ENCODE data around the gene UBE2G1.
"Not testable (repeated sequence)": the region's sequence is repeated elsewhere in the genome, so short reads cannot be mapped to it uniquely, and the experiment has no call there.

UBE2G1 gene

DNA sequence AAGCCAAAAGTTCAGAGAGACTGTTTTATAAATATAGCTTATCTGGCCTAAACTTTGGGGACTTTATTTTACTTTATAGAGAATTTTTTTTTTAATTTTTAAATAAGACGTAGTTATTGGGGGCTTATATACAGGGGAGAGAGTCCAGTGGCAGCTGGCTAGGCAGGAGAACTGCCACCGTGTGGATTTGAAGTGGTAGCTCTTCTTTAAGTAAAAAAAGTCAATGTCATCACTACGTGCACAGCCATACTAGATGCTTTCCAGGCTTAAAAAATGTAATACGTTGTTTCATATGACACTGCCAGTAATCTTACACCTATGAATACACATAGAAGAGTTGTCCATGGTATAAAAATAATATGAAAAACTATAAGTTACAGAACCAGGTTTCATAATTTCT is 70.8 kb downstream of the UBE2G1 start:
- DNase-seq, result no peak

DNA sequence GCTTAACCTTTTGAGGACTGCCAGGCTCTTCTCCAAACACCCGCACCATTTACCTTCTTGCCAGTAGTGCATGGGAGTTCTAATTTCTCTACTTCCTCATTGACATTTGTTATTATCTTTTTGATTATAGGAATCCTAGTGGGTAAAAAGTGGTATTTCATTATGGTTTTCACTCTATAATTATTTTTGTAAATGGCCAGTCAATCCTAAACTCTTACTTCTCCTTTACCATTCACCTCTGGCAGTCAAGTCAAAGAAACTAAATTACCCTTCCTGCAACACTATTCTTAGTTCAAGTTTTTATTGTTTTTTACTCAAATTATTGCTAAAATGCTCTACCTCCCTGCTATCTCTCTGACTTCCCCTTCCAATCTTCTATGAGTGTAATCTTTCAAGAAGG is 72.9 kb downstream of the UBE2G1 start:
- DNase-seq, result no peak

DNA sequence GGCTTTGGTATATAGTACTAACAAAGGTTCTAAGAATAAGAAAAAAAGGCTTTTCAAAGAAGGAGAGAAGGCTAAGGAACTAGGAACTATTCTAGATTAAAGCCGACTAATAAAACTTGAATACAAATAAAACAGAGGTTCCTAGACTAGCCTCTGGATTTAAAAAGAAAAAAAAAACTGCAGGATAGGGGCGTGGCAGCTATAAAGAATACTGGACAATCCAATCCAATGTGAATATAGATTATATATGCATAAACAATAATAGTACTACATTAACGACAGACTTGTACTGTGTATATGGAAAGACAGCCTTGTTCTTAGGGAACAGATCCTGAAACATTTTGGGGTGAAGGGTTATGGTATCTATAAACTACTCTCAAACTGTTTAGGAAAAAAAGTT is 78.8 kb downstream of the UBE2G1 start:
- DNase-seq, result no peak

DNA sequence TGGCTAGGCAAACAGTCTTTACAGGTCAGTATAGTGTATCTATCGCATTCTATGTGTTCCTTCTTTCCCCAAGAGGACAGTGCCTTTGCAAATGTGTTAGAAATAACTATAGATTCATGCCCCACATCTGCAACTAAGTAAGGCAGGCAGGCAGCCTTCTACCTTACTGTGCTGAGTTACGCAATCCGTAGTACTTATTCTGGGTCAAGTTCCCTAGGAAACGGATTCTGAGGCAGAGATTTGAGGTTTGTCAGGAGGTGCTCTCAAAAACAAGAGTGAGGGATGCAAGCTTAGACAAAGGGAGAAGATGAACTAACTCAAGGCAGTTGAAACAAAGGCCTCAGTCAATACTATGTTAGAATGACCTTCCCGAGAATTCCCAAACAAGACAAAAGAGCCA is 90.0 kb downstream of the UBE2G1 start:
- peak; percentile 9 for DNase-seq

DNA sequence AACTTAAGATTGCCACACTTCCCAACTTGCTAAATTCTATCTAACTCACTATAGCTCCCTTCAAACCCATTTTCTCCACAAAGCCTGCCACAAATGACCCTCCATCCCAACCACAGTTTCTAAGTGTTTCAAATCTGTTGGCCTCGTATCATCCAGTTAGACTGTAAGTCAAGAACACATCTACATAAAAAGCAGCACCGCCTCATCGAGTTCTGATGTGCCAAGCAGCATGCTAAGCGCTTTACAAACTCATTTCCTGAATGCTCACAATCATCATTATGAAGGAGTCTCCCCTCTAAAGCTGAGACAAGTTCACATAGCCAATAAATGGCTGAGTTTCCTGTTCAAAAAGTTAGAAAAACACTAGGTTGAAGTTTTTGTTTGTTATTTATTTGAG is 93.5 kb downstream of the UBE2G1 start:
- DNase-seq, result no peak

DNA sequence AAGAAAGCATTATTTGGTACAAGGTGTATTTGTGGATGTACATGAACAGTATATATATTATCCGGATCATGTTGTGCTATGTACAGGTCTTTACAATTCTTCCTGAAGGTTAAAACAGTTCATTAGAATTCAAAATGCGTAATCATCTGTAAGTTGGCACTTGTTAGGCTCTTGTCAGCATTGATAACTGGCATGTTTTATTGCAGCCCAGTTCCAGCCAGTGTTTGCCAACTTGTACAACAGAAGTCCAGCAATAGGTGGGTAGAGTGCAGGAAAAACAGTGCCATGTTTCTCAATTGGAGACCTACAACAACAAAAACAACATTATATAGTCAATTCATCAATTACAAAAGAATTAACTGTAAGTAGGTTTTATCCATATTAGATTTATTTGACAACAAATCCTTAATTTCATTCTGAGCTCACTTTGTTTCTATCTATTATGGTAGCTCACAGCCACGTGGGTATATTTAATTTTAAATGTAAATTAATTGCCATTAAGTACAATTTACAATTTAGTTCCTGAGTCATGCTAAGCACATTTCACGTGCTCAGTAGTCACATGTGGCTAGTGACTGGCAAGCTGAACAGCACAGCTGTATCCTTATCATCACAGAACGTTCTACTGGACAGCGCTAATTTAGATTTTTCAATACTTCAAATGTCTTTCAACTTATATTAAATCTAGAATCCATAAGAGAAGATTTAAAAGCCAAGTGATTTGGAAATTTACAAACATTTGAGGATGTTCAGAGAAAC is 94.1 kb downstream of the UBE2G1 start:
- no peak for DNase-seq

DNA sequence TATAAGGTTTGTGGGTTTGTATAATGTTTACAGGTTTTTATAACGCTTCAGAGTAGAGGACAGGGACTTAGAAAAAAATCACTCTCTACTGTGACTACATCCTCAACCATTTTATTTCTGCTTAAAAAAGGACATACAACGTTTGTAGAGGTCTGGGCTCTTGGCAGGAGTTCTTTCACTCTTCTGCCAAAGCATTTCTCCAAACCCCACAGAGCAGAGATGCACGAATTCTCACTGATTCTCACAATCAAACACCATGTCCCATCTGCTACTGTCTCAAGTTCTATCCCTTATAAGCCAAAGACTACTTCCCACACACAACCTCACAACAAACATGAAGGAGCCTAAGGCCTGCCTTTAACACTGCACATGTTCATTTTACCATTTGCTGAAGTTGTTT is 95.7 kb downstream of the UBE2G1 start:
- no peak for DNase-seq

DNA sequence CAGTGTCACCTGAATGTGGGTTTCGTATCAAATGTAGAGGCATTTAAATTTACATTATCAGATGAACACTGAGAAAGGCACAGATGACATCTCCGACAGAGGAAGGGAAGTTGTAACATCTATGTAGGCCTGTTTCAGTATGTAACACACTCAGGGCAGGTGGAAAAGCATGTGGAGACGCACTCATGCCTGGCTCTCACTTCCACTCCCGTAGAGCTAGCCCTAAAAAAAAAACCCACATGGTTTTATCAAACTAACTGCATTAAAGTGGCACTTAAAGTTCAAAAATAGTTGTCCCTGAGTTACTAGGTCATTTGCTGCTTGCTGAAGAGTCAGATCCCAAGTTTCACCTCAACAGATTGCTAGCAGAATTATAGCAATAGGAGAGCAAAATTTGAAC is 96.6 kb downstream of the UBE2G1 start:
- no peak for DNase-seq

DNA sequence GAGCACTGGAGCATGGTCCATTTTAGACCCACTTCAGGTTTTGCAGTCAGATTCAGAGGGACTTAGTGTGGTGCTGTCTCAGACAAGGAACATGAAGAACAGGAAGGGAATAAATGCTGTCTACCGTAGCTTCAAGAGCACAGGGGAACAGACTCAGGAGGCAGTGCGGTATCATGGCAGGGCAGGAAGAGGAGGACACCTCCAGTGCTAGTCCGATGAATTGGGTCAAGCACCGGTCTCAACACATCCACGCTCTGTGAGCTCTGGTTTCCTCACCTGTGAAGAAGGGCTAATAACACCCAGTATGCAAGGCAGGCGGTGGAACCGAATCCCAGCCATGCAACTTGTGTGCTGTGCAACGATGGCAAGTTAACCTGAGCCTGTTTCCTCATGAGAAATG is 99.1 kb downstream of the UBE2G1 start:
- DNase-seq, result no peak

DNA sequence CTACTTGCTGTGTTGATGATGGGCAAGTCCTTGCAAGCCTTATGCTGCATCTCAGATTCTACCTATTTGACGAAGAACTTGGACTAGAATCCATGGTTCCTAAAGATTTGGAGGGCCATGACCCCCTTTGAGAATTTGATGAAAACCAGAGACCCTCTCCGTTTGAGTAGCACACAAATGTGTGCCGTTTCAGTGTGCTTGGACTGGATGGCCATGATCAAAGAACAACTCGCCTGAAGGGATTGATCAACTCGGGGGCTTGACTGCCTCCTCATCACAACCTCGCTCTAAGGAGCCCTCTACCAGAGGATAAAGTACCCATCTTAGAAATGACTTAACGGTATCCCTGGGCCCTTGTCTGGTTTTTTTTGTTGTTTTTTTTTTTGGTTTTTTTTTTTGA is 99.9 kb downstream of the UBE2G1 start:
- no peak for DNase-seq

DNA sequence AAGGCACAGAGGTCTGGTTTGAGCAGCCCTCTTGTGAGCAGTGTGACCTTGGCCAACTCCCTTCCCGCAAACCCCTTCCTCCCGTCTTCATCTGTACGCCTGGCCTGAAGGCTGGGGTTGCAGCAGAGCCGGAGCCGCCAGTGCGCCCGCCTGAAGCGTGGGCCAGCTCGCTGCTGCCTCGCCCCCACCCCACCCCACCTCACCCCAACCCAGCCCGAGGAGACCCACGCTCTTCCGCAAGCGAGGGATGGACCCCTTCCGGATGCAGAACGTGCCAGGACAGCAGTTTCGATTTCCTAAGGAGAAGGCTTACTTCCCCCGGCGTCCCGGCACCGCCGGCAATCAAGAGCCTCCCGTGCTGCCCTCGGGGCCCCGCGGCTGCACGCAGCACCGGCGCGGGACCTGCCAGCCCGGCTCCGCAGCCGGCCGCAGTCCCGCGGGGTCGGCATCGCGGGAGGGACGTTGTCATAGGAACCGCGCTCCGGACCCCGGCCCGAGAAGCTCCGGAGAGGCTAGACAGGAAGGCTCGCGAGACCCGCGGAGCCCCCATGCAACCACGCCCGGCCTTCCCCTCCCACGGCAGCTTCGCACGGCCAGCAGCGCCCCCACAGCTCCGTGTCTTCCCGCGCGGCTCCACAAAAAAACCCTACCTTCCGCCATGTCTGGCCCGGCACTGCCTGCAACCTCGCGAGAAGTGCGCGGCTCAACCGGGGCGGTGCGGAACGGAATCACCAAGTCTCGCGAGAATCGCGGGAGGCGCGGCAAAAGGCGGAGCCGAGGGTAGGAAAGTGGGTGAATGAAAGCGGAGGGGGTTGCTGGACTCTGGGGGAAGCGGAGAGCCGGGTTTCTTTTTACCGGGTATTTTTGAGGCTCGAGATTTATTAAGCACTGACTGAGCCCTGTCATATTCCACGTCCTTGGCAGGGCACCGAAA is 102.9 kb downstream of the UBE2G1 start, which contains the start of gene ANKFY1:
Gene ANKFY1 (minus strand): TSS at position 698 of the 934 bp plus-strand sequence. CDS start 38 bp downstream, at position 660.
- peak; percentile 91 for DNase-seq

DNA sequence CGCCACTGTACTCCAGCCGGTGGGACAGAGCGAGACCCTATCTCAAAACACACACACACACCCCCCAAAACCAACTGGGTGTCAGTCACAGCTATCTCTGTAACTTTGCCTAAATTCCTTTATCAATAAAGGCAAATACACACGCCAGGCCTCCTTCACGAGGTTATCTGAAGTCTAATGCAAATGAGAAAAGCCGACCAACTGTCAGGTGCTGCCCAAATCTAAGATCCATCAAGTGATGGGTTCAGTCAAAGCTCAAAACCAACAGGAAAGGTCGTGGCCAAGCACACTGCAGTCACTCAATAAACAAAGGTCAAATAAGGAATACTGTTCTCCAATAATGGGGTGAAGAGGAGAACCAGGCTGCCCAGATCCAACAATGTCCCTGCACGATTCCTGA is 103.8 kb downstream of the UBE2G1 start:
- no peak for DNase-seq

DNA sequence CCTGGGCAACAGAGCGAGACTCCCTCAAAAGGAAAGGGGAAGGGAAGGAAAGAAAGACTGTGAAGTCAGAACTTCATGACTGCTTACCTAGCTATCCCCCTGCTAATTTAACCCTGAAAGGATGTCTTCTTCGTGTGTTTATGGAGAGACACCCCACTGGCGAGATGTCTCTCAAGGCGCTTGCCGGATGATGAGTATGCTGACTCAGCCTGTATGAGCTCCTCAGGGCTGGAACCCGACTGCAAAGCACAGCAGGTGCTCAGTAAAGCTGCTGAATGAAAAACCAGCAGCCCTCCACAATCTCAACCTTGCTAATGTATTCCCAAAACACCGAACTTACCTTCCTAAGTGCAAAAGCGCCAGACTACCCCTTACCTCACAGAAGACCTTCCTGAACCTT is 105.0 kb downstream of the UBE2G1 start:
- DNase-seq, result no peak

DNA sequence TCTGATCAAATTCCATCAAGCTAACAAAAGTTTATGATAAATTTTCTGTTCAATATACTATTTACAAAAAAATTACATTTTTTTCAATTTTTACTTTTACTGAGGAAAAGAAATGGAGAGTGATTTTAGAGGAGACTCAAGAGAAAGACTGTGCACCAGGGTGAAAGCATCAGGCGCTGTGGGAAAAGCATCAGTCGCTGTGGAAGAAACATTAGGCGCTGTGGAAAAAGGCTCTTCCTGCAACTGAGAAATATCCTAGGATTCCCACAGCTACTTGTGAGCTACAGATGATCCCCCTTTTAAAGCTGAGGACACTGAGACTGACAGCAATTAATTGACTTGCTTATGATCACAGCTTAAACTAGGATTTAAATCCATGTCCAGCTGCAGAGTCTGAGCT is 107.6 kb downstream of the UBE2G1 start:
- no peak for DNase-seq

DNA sequence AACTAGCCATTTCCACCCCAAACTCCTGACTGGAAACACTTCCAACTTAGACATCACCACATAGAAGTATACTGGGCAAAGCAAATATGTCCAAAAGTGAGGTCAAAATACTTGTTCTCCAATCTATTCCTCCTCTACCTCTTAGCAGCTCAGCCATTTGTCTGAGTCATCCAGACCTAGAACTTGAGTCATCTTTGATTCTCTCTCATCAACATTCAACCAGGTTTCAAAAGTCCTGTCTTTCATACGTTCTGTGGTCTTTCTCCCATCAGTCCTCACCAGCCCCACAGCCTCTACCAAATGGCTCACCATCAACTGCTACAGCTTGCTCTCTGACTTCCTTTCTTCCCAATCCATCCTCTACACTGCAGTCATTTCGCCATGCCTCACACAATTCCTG is 109.5 kb downstream of the UBE2G1 start:
- DNase-seq, result no peak

DNA sequence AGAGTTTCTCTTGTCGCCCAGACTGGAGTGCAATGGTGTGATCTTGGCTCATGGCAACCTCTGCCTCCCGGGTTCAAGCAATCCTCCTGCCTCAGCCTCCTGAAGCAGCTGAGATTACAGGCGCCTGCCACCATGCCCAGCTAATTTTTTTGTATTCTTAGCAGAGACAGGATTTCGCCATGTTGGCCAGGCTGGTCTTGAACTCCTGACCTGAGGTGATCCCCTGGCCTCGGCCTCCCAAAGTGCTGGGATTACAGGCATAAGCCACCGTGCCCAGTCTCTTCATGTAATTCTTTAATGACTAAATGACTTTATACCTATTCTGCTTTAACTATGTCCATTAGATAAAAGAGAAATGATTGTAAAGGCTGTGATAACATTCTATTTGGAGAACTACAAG is 111.2 kb downstream of the UBE2G1 start:
- not testable (repeated sequence) for DNase-seq

DNA sequence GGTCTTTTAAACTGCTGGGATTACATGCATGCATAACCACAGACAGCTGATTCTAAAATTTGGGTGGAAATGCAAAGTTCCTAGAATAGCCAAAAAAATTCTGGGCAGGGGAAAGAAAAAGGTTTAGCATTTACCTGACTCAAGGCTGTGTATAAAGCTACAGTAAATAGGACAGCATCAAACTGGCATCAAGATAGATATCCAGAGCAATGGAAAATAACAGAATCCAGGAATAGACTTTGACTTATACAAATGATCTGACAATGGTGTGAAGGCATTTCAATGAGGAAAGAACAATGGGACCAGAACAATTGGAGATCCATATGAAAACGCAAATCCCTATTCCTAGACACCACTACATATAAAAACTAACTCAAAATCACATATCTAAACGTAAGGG is 115.6 kb downstream of the UBE2G1 start:
- DNase-seq, result no peak

DNA sequence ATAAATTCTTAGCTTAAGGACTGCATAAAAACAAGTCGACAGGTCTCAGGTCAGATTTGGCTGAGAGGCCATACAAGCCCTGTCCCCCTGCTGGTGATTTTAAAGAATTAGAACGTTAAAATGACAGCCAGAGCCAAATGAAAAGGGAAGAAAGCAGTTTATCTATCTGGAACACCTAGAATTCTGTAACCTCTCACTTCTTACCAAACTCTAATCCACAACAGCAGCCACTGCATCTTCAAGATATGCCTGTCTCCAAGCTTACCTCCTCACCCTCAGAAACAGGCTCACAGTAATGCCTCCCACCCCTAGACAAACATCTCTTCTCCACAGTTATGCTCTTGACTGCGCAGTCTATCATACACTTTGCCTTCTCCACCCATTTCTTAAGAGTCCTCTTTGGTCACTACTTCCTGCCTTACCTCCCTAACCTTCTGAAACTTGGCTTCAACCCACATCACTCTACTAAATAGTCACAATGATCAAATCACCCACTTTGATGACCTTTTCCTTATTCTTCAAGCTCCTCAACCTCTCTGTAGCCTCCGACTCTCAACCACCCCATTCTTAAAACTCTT is 116.9 kb downstream of the UBE2G1 start:
- DNase-seq, result peak; percentile 45

DNA sequence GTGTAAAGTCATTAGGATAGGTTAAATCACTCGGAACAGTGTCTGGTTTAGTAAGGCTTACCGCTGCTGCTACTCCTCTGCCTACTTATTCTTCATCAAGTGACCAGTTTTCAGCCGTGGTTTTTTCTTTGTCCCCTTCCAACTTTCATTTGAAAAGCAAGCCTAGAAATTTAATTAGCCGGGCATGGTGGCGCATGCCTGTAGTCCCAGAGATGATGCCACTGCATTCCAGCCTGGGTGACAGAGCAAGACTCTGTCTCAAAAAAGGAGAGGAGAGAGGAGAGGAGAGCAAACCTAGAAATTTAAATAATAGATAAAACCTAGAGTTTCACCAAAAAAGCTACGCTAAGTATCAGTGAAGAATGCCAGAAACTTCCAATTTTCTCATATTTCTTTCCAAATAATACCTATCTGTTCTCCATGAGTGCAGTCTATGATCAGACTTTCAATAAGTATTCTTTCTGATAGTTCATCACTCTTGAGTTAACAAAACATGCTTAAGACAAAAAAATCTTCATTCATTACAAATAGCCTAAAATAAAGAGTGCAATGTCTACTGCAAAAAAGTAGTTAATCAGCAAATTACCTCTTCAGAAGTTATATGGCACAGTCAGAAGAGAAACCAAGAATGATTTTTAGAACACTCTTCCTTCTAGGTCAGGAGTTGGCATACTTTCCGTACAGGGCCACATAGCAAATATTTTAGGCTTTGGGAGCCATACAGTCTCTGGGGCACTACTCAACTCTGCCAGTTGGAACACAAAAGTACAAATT is 117.8 kb downstream of the UBE2G1 start:
- DNase-seq, result no peak

DNA sequence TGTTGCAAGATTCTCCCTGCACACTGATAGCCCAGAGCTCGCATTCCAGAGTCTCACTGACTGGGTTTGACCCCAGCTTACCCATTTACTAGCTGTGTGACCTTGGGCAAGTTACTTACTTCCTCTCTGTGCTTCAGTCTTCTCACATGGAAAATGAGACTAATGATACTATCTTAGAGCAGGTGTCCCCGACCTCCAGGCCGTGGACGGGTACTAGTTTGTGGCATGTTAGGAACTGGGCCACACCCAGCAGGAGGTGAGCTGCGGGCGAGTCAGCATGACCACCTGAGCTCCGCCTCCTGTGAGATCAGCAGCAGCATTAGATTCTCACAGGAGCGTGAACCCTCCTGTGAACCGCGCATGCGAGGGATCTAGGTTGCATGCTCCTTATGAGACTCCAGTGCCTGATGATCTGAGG is 118.5 kb downstream of the UBE2G1 start:
- no peak for DNase-seq

DNA sequence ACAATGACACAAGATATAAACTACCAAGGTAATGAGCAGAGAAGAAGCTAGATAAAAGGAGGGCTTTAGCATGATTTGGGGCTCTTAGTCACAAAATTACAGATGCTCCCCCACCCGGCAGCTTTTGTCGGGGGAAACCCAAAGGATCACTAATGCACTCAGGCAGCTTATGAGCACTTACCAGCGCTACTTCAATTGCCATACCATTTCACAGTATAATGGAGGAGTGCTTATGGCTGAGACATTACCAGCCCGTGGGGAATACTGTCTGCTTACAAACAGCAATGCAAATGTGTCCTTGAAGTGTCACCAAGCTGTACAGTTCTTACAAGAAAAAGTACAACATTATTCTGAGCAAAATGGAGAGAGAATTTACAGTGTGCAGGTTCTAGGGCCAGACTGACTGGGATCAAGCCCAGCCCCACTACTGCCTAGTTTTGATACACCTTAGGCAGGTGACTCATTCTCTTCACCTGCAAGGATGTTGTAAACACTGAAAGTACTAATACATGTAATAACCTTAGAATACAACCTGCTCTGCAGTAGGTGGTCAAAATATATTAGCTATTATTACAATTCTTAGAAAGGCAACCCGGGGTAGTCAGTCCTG is 119.0 kb downstream of the UBE2G1 start:
- DNase-seq, result no peak

DNA sequence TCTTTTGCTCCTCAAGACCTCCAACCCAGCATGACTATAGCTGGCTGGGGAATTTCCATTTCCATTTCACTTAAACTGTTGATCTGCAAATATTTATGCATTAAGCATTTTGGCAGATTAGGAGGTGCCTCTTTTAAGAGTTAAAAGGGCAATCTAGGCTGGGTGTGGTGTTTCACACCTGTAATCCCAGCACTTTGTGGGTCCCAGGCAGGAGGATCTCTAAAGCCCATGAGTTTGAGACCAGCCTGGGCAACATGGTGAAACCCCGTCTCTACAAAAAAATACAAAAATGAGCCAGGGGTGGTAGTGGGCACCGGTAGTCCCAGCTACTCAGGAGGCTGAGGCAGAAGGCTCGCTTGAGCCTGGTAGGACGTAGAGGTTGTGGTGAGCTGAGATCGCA is 119.8 kb downstream of the UBE2G1 start:
- DNase-seq, result no peak

DNA sequence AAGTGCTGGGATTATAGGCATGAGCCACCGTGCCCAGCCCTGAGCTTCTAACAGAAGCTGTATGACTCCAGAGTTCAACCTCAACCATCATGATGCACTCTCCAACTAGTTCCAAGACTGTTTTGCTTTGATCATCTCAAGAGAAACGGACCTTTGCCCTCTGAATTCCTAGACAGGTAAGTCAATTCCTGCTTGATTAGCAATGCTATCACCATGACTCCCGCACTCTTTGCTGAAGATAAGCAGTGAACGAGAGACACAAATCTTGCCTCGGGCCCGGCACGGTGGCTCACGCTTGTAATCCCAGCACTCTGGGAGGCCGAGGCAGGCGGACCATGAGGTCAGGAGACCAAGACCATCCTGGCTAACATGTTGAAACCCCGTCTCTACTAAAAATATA is 124.9 kb downstream of the UBE2G1 start:
- DNase-seq, result no peak
